Measurements from ENCODE around the gene HMGCS2.
A peak's percentile ranks its signal among the peaks of the same experiment; 100 is the strongest.

The HMGCS2 gene

DNA sequence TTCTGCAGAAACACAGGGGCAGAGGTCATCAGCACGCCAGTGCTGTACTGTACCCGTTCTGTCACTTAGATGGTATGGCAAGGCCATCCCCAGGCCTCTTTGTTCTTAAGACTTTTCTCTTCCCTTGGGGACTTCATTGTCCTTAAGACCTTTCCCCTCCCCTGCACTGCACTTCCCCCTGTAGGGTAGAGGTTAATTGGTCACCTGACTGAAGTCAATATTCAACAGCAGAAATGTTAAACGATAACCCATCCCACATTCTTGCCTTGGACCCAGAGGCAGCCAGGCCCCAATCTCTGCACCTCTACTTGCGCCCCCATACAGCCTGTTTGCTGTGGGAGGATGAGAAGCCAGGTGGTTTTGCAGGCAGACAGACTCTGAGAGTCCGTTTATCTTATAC lies 46.8 kb downstream of the HMGCS2 start:
- no peak overlapping the region for H3K4me3 ChIP-seq (ENCODE audit: low read depth, low read length)
- TF ChIP-seq CTCF (IDR thresholded peaks at IDR 0.05; ENCODE audit: low read depth, low read length, missing control alignments): no peak
- DNase-seq (ENCODE audit: low read depth): no peak
- in situ Hi-C loops (cut with HindIII; ENCODE audit: low sequenced_read_pairs): no loop called here

DNA sequence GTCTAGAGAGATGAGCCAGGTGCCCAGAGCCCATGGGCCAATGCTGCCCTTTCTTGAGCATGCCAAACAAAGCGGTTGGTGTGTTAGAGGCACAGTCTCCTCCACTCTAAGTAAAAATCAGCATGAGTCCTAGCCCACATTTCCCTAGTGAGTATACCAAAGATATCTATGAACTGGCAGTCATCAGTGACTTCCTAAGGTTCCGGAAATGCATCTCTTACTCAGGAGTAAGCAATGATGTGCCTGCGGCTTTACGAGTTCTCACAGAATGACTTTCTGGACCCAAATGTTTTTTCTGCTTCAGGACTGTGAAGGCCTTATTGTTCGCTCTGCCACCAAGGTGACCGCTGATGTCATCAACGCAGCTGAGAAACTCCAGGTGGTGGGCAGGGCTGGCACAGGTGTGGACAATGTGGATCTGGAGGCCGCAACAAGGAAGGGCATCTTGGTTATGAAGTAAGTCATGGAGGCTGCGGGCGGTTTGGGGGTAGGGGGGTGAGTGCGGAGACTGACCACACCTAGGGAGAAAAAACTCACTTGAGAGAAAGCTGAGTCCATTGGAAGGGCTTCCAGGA lies 47.8 kb downstream of the HMGCS2 start:
- in situ Hi-C loops (cut with HindIII; ENCODE audit: low sequenced_read_pairs): no loop called here
- no peak for TF ChIP-seq CTCF (IDR thresholded peaks at IDR 0.05; ENCODE audit: low read depth, low read length, missing control alignments)
- no peak for DNase-seq (ENCODE audit: low read depth)
- H3K4me3 ChIP-seq (ENCODE audit: low read depth, low read length): no peak overlapping the region

DNA sequence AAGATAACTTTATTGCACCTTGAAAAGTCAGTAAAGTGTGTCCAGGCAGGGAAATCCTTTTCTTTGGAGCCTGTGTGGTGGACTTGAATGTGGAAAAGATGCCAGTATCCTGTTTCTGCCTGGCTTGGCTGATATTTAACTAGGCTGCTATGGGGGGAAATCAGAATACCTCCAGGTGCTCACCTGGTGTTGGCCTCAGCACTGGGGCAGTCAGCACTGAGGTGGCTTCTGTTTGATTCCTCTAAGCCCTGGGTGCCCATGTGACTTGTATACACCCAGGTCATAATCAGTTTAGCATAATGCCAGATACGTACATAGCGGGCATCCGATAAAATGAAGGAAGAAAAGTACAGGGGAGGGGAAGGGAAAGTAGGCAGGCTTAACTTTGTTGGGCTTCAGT lies 49.7 kb downstream of the HMGCS2 start:
- H3K4me3 ChIP-seq (ENCODE audit: low read depth, low read length): no peak overlapping the region
- no peak for TF ChIP-seq CTCF (IDR thresholded peaks at IDR 0.05; ENCODE audit: low read depth, low read length, missing control alignments)
- in situ Hi-C loops (cut with HindIII; ENCODE audit: low sequenced_read_pairs): no loop called here
- no peak for DNase-seq (ENCODE audit: low read depth)

DNA sequence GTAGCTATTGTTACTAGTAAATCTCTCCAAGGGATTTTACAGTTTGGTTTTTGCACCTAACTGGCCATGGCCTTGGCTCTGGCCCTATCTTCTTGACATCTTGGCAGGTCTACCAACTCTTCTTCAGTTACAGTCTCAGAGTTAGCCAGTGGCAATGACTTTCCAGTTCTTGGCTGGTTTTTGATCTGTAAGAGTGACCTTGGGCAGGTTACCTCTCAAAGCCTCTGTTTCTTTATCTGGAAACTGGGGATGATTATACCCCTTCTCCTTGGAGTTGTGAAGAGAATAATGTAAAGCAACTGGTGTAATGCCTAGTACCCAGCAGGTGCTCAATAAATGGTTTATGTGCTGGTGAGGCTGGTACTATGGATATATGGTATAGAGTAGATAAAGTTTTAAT lies 50.3 kb downstream of the HMGCS2 start:
- no peak for TF ChIP-seq CTCF (IDR thresholded peaks at IDR 0.05; ENCODE audit: low read depth, low read length, missing control alignments)
- no peak for DNase-seq (ENCODE audit: low read depth)
- in situ Hi-C loops (cut with HindIII; ENCODE audit: low sequenced_read_pairs): no loop called here
- H3K4me3 ChIP-seq (ENCODE audit: low read depth, low read length): no peak overlapping the region

DNA sequence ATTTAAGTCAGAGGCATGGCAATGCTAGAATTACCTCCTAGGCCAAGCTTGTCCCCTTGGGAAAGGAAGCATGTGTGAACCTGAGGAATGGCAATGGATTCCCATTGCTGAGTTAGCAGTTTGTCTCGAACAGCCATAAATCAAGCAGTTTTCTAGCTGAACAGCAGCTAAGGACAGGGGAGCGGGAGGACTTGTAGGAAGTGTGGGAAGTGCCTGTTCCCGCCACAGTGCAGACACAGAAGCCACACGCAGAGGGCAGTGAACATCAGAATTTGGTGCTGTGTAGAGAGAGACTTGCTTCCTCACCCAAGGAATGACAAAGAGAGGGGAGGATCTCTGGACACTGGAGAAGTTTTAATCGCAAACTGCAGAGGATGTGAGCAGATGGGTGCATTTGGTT lies 53.2 kb downstream of the HMGCS2 start:
- H3K4me3 ChIP-seq (ENCODE audit: low read depth, low read length): no peak overlapping the region
- no peak for TF ChIP-seq CTCF (IDR thresholded peaks at IDR 0.05; ENCODE audit: low read depth, low read length, missing control alignments)
- no peak for DNase-seq (ENCODE audit: low read depth)
- in situ Hi-C loops (cut with HindIII; ENCODE audit: low sequenced_read_pairs): no loop called here

- no peak for DNase-seq (ENCODE audit: low read depth)
Observed at GRCh38 chr1:119714583-119714982, 54.1 kb downstream of the HMGCS2 start.

More at GRCh38 chr1:119714583-119714982, 54.1 kb downstream of the HMGCS2 start:
- in situ Hi-C loops (cut with HindIII; ENCODE audit: low sequenced_read_pairs): no loop called here
- H3K4me3 ChIP-seq (ENCODE audit: low read depth, low read length): peak overlapping the region; percentile 0
- TF ChIP-seq CTCF (IDR thresholded peaks at IDR 0.05; ENCODE audit: low read depth, low read length, missing control alignments): no peak
